ENCODE data around the gene CENPC. TPM values are rescaled to one million over a fixed set of nuclear protein-coding genes. Genes with fewer than 3 reads are reported as not detected.
A peak's percentile ranks its signal among the peaks of the same experiment; 100 is the strongest.

CENPC gene
- total and polyA plus RNA-seq, 2 of the 4 experiments (the other 2 are of a cell fraction): 4.2 to 6.6 TPM

GRCh38 chr4:67451464-67451863 is 93.8 kb downstream of the CENPC start:
- no TSS peak for BruUV-seq (replicated peaks)
- Histone ChIP-seq H3K4me3 (ENCODE audit: insufficient read depth, low read depth, low read length) (no peak overlapping the region), H2BK5ac (ENCODE audit: low read depth, low read length, poor library complexity, severe bottlenecking) (no peak overlapping the region), H2BK15ac (ENCODE audit: low read depth, low read length) (no peak overlapping the region), H3K56ac (ENCODE audit: extremely low read depth, insufficient read depth, low read length) (no peak overlapping the region), H4K20me1 (ENCODE audit: insufficient read depth, low read length) (no peaks in the 10 kb centered on the region), H3K9ac (ENCODE audit: low read depth, low read length) (no peak overlapping the region), H3K4me2 (ENCODE audit: low read depth, low read length) (no peak overlapping the region), H3K18ac (ENCODE audit: low read depth, low read length) (no peak overlapping the region), H3K9me1 (ENCODE audit: insufficient read depth, low read length) (0 out of 2 replicates have a peak, but pooled peaks cover 3% of the 10 kb centered on the region), H4K5ac (ENCODE audit: low read depth, low read length) (no peak overlapping the region), H3K36me3 (ENCODE audit: control insufficient read depth, insufficient read depth, low read length) (no peaks in the 10 kb centered on the region), H3K79me1 (ENCODE audit: low read depth in 1 of 2, low read length in 2 of 2) (no peaks in the 10 kb centered on the region), H2AK9ac (replicated peaks; ENCODE audit: low read depth, low read length, poor library complexity) (no peak overlapping the region), H3K27me3 (ENCODE audit: control insufficient read depth, insufficient read depth, low read length) (no peaks in the 10 kb centered on the region), H3K14ac (replicated peaks; ENCODE audit: low read depth, low read length) (no peak overlapping the region), H2BK20ac (ENCODE audit: low read depth, low read length) (no peak overlapping the region), H3K23ac (ENCODE audit: low read depth, low read length) (no peak overlapping the region), H3K4me1 (ENCODE audit: control insufficient read depth, insufficient read depth, low read length) (no peaks in the 10 kb centered on the region), H4K8ac (ENCODE audit: low read depth in 2 of 2, low read length in 2 of 2) (no peak overlapping the region), H2BK120ac (ENCODE audit: low read depth, low read length) (no peak overlapping the region), H3K9me3 (ENCODE audit: control insufficient read depth, insufficient read depth, low read length) (no peaks in the 10 kb centered on the region), H3K4ac (ENCODE audit: low read depth, low read length) (no peak overlapping the region), H4K91ac (ENCODE audit: insufficient read depth, low read depth, low read length) (no peak overlapping the region), H3K27ac (ENCODE audit: insufficient read depth, low read length) (no peak overlapping the region), H2AK5ac (ENCODE audit: low read depth, low read length) (no peak overlapping the region), H2AFZ (replicated peaks; ENCODE audit: low read length, poor library complexity) (no peak overlapping the region)
- in situ Hi-C loops (cut with MboI; ENCODE audit: low sequenced_read_pairs) (no loop called here), intact Hi-C loops (cut with micrococcal nuclease) (no loop called here), dilution Hi-C loops (cut with HindIII; ENCODE audit: low sequenced_read_pairs, unreplicated experiment) (no loop called here)
- CTCF ChIA-PET: no interaction called here
- ATAC-seq (ENCODE audit: low read depth) (peak; percentile 48; the same call in 1 of the 2 replicates), DNase-seq (peak; percentile 57)
- TF ChIP-seq BHLHE40 (IDR thresholded peaks at IDR 0.05; ENCODE audit: low read depth, low read length) (no peak), RAD21 (IDR thresholded peaks at IDR 0.05; ENCODE audit: low read length) (no peak), CEBPB (IDR thresholded peaks at IDR 0.05; ENCODE audit: low read depth, low read length) (no peak)
- POLR2A ChIA-PET (ENCODE audit: unreplicated experiment): no interaction called here
- WGBS, 2 experiments (ENCODE audit: extremely low coverage in 2 of 2, insufficient read length in 1 of 2): no CpG with 5 or more reads among the region's 6 CpGs
